GM12865 (cell line): ENCODE results near the gene MPZL2.

Experiments used
- DNase-seq: peaks from one replicate; pipeline ENCODE4 v3.0.0; 2010; ENCODE audit warnings: low read depth
- H3K4me3 ChIP-seq: 2 replicates; pipeline ENCODE4 v1.5.1; 2011; ENCODE audit warnings: mild to moderate bottlenecking, low read depth, low read length, control low read depth
- CTCF ChIP-seq: IDR thresholded peaks from 2 replicates; pipeline ENCODE4 v1.5.1; 2011; ENCODE audit warnings: low read length, control low read depth, low read depth, inconsistent platforms; ENCODE audit not compliant: insufficient read depth; ENCODE audit errors: missing control alignments

Gene MPZL2

GRCh38 chr11:118230088-118230487, 34.0 kb downstream of the MPZL2 start:
- DNase-seq = no peak
- no peak for TF ChIP-seq CTCF
- no peak overlapping the region for H3K4me3 ChIP-seq

DNA sequence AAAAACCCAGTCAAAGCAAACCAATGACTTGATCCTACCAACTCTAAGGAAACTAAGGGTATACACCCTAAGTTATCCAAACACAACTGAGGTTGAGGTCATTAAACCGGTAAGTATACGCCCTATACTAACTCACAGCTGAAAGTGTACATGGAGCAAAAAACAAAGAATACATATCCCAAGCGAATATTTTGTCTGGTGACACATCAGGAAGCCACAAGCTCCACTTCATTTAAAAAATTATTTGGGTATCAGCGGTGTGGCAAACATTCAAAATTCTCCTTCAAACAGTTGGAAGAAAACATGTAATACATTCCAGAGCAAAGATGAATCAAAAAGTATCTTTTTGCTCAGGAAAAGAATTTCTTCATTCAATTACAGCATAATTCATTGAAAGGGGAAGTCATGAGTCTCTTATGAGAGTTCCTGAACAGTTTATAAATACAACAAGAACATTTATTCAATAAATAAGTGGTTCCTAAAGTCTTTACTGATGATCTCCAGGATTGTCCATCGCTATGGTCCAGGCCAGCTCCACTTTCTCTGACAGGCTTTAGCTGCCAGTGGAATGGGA, 34.7 kb downstream of the MPZL2 start:
- H3K4me3 ChIP-seq = no peak overlapping the region
- no peak for TF ChIP-seq CTCF
- DNase-seq = no peak

DNA sequence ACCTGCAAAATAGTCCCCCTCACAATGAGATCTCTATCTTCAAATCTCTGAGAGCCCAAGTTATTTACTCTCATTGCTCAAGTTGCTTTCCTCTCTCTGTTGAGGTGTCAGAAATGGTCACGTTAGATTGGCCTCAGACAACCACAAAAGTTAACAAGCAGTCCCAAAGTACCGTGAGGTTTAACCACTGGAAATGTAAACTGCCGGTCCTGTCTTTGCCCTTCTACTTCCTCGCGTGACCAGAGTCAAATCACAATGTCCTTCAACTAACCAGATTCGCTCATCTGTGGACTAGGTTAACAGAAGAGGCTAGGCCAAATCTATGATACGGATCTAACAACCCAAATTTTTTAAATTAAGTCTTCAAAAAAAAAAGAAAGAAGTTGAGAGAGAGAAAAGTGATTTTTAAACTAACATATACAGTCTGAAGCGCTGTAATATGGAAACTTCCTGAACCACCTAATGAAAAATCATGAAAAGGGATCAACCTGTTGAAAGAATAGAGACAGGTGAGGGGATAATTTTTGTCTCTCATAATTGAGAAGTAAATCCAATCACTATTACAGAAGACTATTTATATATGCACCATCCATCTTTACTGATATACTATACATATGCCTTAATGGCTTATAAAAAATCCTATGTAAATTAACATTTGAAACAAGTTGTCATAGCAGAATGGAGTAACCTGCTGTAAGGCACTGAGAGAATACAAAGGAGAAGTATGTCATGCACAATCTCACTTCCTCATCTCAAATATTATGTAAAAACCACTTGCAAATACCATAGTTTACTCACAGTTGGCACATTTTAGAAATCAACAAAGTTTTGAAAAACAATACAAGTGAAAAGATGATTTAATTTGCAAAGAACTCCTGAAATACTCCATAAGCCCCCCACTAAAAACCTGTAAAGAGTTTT, 36.0 kb downstream of the MPZL2 start:
- TF ChIP-seq CTCF = no peak
- peak; percentile 84 for DNase-seq
- no peak overlapping the region for H3K4me3 ChIP-seq

- no peak for TF ChIP-seq CTCF
- no peak overlapping the region for H3K4me3 ChIP-seq
- peak; percentile 22 for DNase-seq
Observed at GRCh38 chr11:118226781-118227180, 37.3 kb downstream of the MPZL2 start.

- TF ChIP-seq CTCF = no peak
- no peak for DNase-seq
- no peak overlapping the region for H3K4me3 ChIP-seq
Observed at GRCh38 chr11:118226296-118226695, 37.8 kb downstream of the MPZL2 start.

DNA sequence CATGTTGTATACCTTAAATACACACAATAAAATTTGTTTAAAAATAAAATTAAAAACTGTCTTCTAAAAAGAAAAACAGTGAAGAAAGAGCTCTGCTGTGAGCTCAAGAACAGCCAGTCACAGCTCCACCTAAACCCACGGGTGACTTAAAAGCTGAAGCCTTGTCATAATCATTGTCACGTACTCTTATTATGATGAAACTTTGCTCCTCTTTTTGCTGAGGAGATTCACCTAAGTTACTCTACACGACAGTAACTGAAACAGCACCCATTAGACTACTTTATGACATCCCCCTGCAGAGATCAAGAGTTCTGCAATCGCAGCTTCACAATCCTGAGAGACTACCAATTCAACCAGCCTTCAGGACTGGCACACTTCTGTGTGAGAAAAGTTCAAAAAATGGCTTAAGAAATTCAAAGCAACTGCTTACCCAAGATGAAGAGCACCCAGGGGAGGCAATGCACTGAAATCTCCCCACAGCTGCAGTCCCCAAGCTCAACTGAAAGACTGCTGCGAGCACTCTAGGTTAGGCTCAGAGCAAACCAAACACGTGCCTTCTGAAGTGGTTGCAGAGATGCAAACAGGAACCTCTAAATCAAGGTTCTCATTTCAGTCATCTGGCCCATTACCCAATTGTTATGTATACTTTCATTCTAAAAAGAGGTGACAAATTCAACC, 39.4 kb downstream of the MPZL2 start, which contains the start of gene JAML:
TSS of gene JAML (minus strand) at position 501 of the 678 bp plus-strand sequence. CDS start 10,145 bp downstream, outside the sequence.
- TF ChIP-seq CTCF = no peak
- DNase-seq = peak; percentile 77
- H3K4me3 ChIP-seq = no peak within 1 kb of the TSS
